GM20431 (cell line): Measurements from ENCODE around the gene ABCB9.
"Not testable (repeated sequence)": the region's sequence is repeated elsewhere in the genome, so short reads cannot be mapped to it uniquely, and the experiment has no call there.

Experiments used
- in situ Hi-C: fragments of 300-500 bp; cut with MseI, MboI; formaldehyde crosslinking; loops from one replicate; pipeline ENCODE4 v1.15.0; 2020; ENCODE audit warnings: low sequenced_read_pairs; ENCODE audit not compliant: unreplicated experiment

The ABCB9 gene

DNA sequence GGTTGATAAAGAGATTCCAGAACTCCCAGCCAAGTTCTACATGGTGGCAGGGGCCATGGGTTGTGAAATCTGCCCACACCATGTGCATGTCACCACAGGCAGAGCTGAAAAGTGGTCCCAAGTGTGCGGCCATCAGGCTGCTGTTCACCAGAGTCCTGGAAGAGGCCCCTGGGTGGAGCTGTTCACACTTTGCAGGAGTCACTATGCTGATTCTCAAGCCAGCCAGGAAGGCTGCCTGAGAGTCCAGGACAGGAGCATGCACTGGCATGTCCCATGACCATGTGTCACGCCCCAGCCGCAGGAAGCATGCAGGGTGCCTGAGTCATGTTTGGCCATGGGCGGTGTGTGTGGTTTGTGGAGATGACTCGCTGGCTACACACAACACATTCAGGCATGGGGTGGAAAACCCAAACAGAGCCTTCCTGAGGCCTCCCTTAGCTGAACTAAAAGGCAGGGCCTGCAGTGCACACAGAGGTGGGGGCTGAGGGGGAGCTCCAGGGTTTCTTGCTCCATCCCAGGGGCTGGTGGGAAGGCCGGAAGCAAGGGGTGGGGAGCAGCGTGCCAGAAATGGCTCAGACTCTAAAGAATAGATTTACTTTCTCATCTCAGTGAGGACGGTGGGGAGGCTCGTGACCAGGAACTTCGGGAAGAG lies 19.4 kb downstream of the ABCB9 start:
- in situ Hi-C loops: no loop called here

DNA sequence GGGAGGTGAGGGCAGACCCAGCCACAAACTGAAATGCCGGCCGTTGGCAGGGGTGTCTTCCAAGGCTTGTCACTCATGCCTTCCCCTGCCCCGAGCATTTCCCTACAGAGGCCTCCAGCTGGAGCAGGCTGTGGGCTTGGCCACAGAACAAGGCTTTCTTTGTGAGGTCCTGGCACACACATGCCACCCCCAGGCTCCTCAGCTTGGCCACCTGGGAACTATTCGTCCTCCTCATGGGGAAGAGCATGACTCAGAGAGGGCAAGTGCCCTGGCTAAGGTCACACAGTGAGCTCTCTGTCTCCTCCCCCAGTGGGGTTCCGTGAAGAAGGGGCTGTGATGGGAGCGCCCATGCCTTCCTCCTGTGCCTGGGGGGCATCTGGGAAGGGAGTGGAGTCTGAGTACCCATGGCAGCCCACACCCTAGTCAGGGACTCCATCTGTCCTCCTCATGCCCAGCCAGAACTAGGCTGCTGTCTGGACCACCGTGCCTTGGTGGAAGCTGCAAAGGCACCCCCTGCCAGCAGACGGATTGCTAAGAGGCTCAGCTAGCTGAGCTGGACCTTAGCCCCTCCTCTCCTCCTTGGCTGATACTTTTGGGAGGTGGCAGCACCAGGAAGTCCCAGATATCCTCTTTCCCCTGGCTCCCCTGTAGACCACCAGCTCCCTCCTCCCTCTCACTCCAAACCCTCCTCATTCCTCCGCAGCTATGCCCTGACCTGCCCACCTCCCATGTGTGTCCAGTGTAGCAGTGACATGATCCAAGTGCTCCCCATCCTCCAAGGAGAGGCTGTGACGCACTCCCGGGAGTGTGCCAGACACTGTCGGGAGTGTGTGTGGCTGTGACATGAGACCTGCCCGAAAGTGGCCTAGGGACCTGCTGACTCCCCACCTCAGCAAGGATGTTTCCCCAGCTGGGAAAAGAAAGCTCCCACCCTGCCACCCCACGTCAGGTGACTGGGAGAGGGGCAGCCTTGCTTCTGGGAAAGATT lies 21.4 kb downstream of the ABCB9 start:
- in situ Hi-C loops: no loop called here

DNA sequence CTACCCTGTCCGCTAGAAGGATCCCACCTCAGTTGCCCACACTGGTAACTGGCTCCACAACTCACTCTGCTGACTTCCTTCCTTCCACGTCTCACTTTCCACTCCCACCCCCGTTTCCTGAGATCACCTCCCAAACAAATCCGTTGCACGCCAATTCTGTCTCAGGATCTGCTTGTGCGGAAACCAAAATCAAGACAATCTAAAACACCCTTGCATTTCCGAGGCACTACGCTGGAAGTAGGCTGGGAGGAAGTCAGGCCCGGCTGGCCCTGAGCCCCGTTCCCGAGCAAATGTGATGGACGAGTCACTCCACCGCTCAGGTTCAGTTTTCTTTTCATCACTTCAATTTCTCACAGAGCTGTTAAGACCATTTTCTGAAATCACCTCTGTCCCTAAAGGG lies 23.1 kb downstream of the ABCB9 start:
- in situ Hi-C loops: no loop called here

DNA sequence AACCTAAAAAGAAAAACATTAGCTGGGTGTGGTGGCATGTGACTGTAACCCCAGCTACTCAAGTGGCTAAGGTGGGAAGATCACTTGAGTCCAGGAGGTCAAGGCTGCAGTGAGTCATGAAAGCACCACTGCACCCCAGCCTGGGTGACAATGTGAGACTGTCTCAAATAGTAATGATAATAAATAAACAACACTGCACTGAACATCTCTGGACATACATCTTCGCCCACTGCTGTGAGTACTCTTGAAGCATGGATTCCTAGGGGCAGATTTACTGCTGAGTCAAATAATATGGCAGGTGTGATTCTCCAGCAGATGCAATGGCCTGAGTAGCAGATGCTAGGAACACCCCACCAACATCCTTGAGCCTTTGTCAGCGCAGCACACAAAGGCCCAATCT lies 23.6 kb downstream of the ABCB9 start:
- in situ Hi-C loops: no loop called here

DNA sequence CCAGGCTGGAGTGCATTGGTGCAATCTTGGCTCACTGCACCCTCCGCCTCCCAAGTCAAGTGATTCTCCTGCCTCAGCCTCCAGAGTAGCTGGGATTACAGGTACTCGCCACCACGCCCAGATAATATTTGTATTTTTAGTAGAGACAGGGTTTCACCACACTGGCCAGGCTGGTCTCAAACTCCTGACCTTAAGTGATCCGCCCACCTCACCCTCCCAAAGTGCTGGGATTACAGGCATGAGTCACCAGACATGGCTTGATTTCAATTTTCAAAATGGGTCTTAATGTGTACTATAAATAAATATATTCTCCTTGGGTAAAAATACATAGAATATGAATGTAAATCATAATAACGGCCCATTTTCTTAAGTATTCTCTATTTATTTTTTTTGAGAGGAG lies 24.9 kb downstream of the ABCB9 start:
- in situ Hi-C loops: not testable (repeated sequence)

DNA sequence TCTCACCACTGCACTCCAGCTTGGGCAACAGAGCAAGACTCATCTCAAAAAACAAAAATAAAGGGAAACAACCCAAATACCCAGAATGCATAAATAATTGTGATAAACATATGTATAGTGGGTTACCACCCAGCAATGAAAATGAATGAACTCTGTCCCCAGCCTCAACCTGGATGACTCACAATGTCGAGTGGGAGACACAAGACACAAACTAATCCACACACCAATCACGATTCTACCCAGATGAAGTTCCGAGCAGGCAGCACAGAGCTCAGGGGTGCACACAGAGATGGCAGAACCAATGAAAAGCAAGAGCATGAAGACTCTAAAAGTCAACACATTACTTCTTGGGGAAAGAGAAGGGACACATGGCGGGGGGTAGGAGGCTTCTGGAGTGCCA lies 27.1 kb downstream of the ABCB9 start:
- in situ Hi-C loops: no loop called here

DNA sequence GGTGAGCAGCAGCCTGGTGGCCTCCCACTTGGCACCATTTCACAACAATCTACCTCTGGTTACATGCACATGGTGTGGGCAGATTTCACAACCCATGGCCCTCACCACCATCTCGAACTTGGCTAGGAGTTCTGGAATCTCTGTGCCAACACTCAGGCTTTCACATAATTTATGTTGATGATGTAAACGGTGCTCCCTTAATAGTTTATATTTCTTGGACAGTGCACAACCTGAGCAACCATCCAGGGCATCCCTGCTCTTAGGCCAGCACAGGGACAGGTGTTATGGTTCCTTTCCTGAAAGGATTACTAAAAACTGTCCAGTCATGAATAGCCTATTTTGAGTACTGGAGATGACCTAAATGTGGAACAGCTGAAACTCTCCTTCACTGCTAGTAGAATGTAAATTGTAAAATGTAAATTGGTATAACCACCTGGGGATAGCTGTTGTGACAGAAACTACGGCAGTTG lies 28.6 kb downstream of the ABCB9 start:
- in situ Hi-C loops: no loop called here

DNA sequence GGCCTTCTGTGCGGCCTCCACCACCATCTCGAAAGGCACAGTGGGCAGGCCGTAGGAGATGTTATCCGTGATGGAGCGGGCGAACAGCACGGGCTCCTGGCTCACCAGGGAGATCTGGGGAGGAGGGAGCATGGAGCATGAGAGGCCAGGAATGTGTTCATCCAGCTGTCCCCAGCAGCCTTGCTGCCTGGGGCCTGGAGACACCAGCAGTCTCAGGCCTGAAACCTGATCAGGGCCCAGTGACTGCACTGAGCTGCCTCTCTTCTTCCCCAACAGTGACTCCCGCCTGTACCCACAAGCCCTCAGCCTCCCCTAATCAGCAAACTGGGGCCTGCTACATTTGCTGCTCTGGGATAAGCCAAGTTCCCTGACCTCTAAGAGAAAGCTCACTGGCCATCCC lies 30.9 kb downstream of the ABCB9 start:
- in situ Hi-C loops: no loop called here

DNA sequence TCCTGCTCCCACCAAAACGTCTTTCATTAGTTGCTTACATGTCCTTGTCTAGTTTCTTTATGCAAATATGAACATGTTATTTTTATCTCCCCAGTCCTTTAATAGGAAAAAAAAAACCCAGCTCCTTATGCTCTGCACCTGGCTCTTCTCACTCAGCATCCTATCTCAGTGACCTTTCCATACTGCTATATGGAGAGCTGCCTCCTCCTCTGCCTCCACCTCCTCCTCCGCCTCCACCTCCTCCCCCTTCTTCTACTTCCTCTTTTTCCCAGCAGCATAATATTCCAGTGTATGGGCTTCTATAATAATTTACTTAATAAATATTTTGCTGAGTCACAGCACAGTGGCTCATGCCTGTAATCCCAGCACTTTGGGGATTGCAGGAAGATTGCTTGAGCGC lies 31.5 kb downstream of the ABCB9 start:
- in situ Hi-C loops: no loop called here

DNA sequence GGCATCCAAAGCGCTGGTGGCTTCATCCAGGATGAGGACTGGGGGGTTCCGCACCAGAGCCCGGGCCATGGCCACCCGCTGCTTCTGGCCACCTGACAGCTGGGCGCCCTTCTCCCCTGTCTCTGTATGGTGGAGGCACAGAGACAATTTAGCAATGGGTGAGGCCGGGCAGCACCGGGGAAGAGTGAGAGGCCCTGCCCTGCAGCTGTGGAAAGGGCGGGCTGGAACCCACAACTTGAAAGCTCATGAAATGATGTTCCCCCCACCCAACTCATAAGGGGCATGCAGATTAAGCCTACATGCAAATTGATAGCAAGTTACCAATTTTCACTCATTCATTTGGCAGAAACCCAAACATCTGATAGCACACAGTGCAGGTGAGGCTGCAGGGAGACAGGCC lies 34.1 kb downstream of the ABCB9 start:
- in situ Hi-C loops: no loop called here

DNA sequence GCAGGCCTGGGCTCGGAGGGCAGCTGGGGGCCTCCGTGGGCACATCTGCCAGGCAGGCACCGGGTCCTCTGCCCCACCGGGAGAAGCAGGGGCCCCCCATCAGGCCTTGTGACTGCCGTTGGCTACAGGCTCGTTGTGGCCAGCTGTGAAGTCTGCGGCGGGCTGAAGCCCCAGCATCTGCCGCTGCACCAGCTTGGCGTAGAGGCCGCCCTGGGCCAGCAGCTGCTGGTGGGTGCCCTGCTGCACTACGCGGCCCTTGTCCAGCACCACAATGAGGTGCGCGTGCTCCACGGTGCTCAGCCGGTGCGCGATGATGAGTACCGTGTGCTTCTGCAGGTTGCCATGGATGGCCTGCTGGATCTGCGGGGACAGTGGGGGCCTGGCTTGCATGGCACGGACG lies 36.5 kb downstream of the ABCB9 start:
- in situ Hi-C loops: no loop called here

DNA sequence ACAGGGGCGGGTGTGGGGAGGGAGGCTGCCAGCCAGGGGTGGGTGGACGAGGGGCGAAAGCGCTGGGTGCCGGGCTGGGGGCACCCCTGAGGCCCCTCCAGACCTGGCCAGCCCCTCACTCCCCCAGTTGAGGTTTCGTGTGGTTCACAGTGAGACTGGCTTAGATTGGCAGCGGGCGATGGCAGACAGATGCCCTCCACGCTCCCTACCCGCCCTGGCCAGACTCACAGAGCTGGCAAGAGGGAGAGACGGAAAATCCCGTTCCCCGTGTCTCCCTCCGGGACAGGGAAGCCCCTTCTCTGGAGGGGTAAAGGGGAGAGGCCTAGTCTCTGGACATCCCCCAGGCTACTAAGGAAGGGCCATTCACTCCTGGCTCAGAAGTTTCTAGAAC lies 37.1 kb downstream of the ABCB9 start:
- in situ Hi-C loops: no loop called here

DNA sequence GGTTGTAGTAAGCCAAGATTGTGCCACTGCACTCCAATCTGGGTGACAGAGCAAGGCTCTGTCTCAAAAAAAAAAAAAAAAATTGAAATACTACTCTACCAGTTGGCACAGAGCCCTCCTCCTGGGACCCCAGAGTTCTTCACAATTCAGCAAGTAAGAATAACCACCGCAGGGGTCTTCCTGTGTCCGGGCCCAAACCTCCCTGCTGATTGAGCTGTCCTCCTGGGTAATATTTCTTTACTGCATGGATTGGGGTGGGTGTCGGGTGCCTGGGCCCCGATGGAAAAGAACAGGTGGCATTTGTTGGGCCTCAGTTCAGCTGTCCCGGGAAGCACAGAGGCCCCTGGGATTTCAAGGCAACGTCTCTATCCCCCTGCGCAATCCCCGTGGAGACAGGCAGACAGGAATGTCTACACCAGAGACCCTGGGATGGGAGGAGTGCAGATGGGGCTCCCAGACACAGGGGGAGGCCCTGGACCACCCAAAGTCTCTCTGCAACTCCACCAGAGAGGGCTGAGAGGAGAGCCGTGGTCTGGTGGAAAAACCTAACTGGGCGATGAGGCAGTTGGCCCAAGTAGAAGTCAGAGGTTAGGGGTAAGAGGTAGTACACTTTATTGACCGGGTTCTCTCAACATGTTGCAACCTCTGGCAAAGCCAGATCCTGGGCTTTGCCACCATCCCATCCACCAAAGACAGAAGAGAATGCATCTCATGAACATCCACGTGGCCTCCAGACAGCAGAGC lies 37.7 kb downstream of the ABCB9 start:
- in situ Hi-C loops: no loop called here

DNA sequence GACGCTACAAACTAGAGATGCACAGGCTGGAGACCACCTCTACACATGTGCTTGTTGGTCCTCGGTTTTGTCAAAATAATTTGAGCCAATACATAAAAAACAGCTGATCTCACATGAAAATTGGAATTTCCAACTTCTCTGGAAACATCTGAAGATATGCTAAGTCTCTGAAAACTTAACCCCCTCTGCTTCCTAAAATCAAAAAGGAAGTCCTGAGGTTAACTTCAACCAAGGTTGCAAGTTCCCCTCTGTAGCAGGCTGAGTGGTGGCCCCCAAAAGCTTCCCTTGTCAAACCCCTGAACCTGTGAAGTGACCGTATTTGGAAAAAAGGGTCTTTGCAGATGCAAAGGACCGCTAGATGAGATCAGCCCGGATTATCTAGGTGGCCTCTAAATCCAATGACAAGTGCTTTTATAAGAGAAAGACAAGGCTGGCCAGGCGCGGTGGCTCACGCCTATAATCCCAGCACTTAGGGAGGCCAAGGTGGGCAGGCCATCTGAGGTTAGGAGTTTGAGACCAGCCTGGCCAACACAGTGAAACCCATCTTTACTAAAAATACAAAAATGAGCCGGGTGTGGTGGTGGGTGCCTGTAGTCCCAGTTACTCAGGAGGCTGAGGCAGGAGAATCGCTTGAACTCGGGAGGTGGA lies 38.4 kb downstream of the ABCB9 start:
- in situ Hi-C loops: no loop called here

DNA sequence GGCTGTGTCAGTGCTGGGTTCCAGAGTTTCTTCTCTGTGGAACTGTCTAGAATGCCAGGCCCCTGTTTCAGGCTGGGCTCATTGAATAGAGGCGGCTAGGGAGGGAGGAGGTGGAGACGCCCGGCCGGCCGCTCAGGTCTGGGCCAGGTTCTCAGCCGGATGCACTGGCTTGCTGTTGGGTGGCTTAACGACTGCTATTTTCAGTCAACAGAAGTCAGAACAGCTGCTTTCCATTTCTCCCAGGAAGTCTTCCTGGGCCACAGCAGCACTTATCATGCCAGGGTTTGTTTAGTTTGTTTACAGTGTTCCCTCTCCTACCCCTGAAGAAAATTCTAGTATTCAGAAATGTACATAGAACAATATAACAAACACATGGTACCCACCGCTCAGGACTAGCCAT lies 44.3 kb downstream of the ABCB9 start:
- in situ Hi-C loops: no loop called here

DNA sequence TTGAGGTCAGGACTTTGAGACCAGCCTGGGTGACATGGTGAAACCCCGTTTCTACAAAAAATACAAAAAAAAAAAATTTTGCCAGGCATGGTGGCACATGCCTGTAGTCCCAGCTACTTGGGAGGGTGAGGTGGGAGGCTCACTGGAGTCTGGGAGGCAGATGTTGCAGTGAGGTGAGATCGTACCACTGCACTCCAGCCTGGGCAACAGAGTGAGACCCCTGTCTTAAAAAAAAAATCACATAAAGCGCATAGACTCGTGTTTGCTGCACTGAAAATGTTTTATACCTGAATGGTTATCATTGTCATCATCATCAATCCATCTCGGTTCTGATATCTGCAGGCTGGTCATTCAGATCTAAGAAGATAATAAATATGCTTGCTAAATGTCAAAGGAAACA lies 45.6 kb downstream of the ABCB9 start:
- in situ Hi-C loops: no loop called here

DNA sequence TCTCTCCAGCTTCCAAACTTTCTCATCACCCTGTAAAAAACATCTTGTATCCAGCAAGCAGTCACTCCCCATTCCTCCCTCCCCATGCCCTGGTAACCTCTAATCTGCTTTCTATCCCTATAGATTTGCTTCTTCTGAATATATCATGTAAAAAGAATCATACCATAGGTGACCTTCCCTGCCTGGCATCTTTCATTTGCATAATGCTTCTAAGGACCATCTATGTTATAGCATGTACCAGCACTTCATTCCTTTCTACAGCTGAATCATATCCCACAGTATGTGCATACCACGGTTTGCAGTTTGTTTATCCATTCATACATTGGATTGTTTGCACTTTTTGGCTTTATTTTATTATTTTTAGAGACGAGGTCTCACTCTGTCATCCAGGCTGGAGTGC lies 47.4 kb downstream of the ABCB9 start:
- in situ Hi-C loops: no loop called here

DNA sequence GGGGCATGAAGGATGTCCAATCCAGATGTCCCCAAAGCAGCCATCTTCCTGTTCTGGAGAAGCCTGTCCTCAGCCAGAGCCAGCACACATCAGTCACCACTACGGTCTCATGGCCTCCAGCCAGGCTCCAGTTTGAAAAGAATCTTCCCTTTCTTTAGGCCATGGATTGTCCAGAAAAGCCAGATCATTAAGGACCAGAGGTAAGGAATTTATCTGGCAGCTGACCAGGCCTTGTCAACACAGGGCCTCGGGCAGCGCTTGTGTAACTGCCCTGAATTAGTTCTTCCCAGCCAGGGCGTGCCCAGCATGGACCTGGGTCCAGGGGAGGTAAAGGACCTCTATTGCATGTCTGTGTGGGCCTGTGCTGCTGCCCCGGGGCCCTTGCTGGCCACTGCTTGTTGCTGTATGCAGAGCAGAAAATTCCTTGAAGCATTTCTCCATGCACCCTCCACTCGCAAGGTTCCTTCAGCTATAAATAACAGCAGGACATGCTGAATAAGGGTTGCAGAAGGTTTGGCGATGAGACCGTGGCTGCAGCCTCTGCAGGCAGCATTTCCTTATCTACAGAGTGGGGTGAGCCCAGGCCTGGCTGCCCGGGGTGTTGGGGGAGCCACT lies 48.6 kb downstream of the ABCB9 start:
- in situ Hi-C loops: no loop called here

DNA sequence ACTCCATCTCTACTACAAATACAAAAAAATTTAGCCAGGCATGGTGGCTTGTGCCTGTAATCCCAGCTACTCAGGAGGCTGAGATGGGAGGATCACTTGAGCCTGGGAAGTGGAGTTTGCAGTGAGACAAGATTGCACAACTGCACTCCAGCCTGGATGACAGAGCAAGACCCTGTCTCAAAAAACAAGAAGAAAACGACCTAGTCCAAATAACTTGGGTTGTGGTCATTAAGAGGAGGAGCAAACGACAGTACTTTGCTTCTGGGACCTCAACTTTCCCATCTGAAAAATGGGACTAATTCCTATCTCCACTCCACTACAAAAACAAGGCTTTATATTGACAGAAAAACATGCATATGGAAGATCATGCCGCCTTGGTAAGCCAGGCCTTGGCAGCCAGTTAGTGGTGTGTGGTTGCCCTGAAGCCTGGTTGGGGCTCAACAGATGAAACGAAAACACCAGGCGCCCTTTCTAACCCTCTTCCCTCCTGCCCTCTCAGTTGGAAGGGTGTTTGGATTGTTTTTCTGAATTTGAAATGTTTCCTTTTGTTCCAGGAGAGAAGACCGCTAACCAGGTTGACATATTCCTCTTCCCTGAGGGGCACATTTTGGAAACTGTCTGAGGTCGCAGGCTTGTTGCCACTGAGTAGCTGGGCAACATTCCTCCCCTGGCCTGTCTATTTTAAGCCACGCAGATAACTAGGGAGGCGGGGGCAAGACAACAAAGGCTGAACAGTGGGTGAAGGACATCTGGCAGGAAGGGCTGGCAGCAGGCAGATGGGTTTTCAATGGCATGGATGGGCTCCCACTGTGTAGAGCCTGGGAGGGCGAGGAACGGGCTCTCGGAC lies 56.6 kb downstream of the ABCB9 start:
- in situ Hi-C loops: no loop called here
